Uterine smooth muscle cell (primary cell): ENCODE data around the gene FTSJ3. TPM values are rescaled to one million over a fixed set of nuclear protein-coding genes. Genes with fewer than 3 reads are reported as not detected.

Experiments used
- total RNA-seq: library from RNA; depleted of rRNA; stranded (reverse); fragments of >200 nt; gene quantifications from 2 replicates; pipeline ENCODE4 v1.2.3, GENCODE V29; 2014

Gene FTSJ3
- total RNA-seq: 63.1 and 73.0 TPM in 2 replicates

DNA sequence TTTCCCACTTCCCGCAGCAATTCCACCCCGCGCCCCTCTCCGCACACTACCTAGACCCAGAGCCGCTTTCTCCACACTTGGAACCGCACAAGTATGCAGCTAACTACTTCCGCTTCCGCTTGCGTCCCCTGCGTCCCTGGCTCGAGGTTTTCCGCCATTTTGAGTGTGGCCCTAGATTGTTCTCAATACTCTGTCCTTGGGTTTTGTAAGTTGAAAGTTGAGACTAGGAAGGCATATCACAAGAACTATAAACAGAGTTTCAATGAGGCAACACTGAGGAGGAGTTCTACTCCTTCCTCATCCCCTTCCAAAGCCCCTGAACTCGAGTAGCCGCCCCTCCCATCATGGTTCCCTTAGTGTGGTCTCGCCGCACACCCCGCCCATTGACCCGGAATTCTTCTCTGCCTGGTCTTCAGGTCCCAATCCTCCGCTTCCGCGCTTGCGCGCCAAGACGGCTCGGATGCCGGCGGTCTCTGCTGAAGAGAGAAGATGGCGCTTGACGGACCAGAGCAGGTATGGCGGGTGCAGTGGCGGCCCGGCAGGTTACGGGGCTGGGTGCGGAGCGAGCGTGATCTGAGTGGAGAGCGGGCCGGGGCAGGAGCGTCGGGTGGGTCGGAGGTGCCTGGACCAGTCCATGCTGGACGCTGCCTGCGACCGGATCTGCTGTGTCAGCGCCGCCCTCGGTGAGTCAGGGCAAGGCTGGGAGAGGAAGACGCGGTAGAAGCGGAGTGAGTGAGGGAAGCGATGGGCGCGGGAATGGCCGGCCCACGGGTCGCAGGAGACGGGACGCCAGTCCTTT lies at the start of gene FTSJ3, which contains the start of gene PSMC5:
Gene FTSJ3, minus strand, starts transcription at position 662 of the 799 bp plus-strand sequence. CDS start 761 bp downstream, outside the sequence.
Gene PSMC5, plus strand, starts transcription at position 430 of the 799 bp plus-strand sequence. Its CDS starts 60 bp downstream, at position 490.

GRCh38 chr17:63873577-63873976 lies 46.1 kb upstream of the FTSJ3 start, which contains the start of gene CSH2:
TSS of gene CSH2 (minus strand) at chr17:63873677. CDS start at chr17:63873614, 63 bp downstream.

GRCh38 chr17:63842540-63843386 lies 15.3 kb upstream of the FTSJ3 start, which contains the start of gene SMARCD2:
TSS of gene SMARCD2 (minus strand) at chr17:63842685. CDS start at chr17:63842674, 11 bp downstream.

DNA sequence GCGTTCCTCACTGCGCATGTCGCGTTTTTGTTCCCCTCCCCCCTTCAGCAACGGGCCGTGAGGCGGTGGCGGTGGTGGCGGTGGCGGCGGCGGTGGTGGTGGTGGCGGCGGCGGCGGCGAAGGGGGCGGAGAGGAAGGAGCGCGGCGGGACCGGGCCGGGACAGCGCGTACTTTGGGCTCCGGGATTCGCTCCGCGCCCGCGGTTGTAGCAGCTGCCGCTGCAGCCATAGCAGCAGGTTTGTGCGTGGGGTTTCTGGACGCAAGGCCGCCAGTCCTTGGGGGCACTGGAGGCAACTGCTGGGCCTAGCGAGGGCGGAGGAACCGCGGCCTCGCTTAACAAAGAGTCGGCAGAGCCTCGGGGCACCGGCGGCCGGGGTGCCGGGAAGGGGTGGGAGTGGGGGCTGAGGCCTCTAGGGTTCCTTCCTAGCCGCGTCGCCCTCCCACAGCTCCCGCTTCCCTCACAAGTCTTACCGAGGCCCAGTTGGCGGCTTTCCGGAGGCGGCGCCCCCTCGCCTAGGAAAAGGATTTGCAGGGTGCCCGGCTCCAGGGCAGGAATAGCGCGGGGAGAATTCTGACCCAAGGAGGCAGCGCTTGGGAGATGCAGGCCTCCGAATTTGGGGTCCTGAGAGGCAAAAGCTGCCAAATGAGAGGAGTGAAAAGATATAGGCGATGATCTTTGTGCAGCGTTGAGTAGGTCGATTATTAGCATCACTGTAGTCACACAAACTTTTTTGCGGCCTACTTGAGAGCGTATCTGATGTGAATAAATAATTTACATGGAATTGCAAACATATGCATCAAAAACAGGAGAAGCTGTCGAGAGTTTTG lies 53.1 kb downstream of the FTSJ3 start, which contains the start of gene DDX42:
Gene DDX42, plus strand, starts transcription at position 30 of the 828 bp plus-strand sequence. CDS start 12,880 bp downstream, outside the sequence.

DNA sequence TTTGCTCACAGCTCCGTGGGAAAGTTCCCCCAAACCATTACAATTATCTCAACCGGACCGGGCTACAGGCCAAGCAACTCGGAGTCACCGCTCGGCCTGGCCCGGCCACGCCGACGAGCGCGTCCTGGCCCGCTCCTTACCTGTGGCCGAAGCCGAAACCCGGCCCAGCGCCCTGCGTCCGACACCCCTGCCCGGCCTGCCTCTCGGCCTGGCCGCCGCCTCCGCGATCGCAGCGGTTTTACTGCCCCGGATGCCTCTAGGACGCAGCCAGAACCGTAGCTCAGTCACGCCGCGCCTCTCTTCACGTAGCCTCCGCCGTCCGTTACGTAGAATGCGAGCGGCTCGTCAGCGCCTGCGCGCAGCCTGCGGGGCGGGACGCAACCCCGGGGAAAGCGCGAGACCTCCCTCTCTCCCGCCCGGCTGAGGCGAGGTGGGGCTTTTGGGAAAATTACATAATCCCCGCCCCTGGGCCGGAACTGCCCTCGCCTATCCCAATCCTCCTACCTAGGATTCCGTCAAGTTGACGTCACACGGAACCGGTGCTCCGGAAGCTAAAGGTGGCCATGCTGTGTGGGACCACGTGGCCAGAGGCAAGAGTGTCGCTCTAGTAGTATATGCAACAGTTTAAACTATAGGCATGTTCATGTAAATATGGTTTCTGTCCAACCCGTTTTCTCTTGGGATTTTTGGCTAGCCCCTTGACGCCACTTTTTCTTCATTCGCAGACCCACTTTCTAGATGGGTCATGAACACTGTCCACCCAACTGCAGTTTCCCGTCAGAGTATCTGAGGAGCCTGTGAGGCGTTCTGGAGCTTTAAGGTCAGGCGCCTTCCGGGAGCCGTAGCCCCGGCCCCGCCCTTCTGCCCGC lies 54.0 kb downstream of the FTSJ3 start, which contains the start of gene CCDC47:
Gene CCDC47, minus strand, starts transcription at position 326 of the 869 bp plus-strand sequence. CDS start 7,422 bp downstream, outside the sequence.

Other genes starting within 250 kb of the FTSJ3 start
- 18.0 and 23.0 TPM in 2 replicates for gene TACO1, start 226.8 kb downstream of the FTSJ3 start, total RNA-seq
- gene MAP3K3, start 205.2 kb downstream of the FTSJ3 start, total RNA-seq: 32.1 and 36.3 TPM in 2 replicates
- gene LIMD2, start 127.5 kb downstream of the FTSJ3 start, total RNA-seq: 2.5 and 2.8 TPM in 2 replicates
- gene STRADA, start 85.9 kb downstream of the FTSJ3 start, total RNA-seq: 18.8 and 22.4 TPM in 2 replicates
- 88.6 and 100 TPM in 2 replicates for gene CCDC47, start 54.1 kb downstream of the FTSJ3 start, total RNA-seq
- 75.2 and 78.4 TPM in 2 replicates for gene DDX42, start 53.5 kb downstream of the FTSJ3 start, total RNA-seq
- 54.9 and 99.6 TPM in 2 replicates for gene PSMC5, start 232 bp downstream of the FTSJ3 start, total RNA-seq
- 78.2 and 108 TPM in 2 replicates for gene SMARCD2, start 15.0 kb upstream of the FTSJ3 start, total RNA-seq
- under 0.01 TPM in 1 of 2 replicates, not detected in the other for gene CSH2, start 46.0 kb upstream of the FTSJ3 start, total RNA-seq
- not detected in 2 replicates for gene GH2, start 54.3 kb upstream of the FTSJ3 start, total RNA-seq
- not detected in 2 replicates for gene CSH1, start 68.9 kb upstream of the FTSJ3 start, total RNA-seq
- gene CSHL1, start 83.6 kb upstream of the FTSJ3 start, total RNA-seq: not detected in 2 replicates
- gene GH1, start 91.2 kb upstream of the FTSJ3 start, total RNA-seq: not detected in 2 replicates
- 0.12 TPM in 1 of 2 replicates, not detected in the other for gene CD79B, start 104.7 kb upstream of the FTSJ3 start, total RNA-seq
- gene SCN4A, start 145.3 kb upstream of the FTSJ3 start, total RNA-seq: under 0.01 TPM in 2 replicates
- 0.11 and 0.25 TPM in 2 replicates for gene PRR29, start 170.7 kb upstream of the FTSJ3 start, total RNA-seq
- gene ICAM2, start 193.0 kb upstream of the FTSJ3 start, total RNA-seq: 1.2 and 3.4 TPM in 2 replicates